HG03108 (cell line): ENCODE results near the gene PEX11B.

Experiments used
- ATAC-seq: cut with Tn5 transposase; IDR thresholded peaks from one replicate; pipeline ENCODE4 v1.9.1; 2021; ENCODE audit warnings: moderate library complexity; ENCODE audit not compliant: unreplicated experiment

The PEX11B gene

DNA sequence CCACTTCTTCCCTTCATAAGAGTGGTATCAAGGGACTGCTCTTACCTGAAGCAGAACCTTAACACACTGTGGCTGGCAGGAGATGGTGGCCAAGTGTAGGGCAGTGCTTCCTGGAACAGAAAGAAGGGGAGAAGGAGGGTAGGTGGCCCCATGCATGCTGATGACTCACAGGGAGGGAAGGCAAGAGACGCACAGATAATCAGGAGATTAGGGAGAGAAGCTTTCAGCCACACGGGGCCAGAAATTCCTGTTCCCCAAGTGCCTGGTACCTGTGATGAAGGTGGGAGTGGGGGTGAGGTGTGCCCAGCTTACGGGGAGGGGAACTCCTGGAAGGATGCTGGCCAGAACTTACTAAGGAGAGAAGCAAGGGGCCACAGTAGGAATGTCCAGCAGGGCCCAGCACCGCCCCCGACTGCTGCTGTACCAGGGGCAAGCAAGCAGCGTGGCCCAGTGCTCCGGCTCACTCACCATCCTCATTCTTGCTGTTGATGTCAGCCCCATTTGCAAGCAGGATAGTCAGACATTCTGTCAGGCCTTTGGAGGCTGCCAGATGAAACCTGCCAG, 40.5 kb downstream of the PEX11B start:
- no peak for ATAC-seq

DNA sequence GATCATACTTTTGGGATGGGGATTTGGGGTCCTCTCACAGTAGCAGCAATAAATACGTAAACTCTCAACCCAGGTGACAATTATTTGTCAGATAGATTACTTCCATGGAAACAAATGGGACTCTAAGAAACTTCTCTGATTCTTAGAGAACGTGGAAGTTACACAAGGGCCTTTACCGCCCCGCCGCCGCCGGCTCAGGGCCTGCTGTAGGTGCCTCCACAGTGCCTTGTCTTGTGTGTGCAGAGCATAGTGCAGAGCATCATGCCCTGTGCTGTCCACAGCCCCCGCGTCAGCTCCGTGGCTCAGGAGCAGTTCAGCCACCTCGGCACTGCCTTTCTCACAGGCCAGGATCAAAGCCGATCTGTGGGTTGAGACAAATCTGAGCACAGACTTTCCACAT, 43.9 kb downstream of the PEX11B start:
- ATAC-seq: no peak

- ATAC-seq: no peak
Observed at GRCh38 chr1:145871994-145872924, 46.3 kb downstream of the PEX11B start.

DNA sequence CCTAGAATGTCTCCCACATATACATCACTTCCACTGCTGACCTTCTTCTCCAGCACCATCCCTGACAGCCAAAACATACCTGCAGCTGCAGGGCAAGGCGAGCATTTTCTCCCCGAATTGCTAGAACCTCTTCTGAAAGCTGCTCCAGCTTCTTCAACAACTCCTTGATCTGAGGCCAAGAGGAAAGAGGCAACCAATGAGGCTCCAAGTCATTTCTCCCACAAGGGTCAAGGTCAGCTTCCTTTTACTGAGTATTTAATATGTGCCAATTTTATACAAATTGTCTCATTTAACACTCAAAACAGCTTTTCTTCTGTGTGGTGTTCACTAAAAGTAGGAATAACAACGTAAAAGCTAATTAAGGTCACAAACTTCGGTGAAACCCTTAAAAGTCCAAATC, 50.3 kb downstream of the PEX11B start:
- ATAC-seq: no peak

DNA sequence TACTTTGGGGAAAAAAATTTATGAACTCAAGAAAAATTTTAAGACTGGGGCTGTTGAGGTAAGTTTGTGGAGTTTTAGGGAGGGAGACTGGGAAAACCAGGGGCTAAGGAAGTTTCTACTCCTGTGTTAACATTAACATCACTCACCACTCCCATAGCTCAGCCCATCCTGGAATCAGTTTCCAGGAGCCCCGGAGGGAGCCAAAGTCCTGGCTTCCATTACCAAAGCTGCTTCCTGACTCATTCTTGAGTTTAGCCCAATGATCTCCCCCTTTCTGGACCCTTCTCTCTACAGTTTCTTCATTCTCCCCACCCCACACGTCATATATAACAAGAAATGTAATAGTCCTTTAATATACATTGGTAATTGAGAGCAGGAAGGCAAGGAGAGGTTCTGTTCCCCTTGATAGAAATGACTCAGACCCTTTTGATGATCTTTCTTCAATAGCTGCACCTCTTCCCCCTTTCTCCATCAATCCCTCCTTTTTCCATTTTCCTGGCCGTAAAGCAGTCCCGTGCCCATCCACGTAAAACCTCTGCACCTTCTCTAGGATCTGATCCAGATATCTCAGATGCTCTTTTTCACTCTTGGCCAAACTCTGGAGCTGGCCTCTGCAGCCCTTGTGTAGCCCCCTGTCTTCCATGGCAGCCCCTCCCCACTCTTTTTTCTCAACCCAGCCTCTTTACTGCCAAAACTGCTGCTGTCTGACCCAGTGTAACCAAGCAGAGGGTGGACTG, 55.1 kb downstream of the PEX11B start:
- ATAC-seq: no peak
